ENCODE data around the gene NR1D1. TPM values are rescaled to one million over a fixed set of nuclear protein-coding genes. Genes with fewer than 3 reads are reported as not detected.

The NR1D1 gene
- total RNA-seq, 2 donors from 2014 or later = 3.0 to 4.4 TPM

DNA sequence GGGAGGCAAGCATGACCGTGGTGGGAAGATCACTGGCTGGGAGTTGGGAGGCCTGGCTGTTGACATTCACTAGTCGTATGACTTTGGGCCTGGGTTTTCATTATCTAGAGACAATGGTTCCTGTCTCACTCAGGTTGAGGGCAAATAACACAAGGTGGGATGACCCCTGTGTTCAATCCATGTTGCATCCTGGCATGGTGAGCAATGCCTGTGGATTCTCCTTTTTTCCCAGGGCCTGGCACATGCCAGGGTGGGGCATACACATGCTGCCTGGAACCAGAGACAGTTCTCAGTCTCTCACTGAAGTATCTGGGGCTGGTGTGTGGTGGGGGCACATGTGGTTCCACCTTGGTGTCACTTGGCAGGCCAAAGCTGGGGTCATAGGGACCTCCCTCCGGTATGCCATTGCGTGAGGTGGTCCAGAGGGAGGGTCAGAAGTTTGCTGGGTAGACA, 32.2 kb downstream of the NR1D1 start:
- Mint-ChIP-seq H3K4me1 (peaks cover 58% of the 10 kb centered on the region), H3K36me3 (ENCODE audit: low read depth) (no peaks in the 10 kb centered on the region), H3K4me3 (no peak overlapping the region), H3K27me3 (ENCODE audit: insufficient read depth) (peaks cover 13% of the 10 kb centered on the region), H3K27ac (peak overlapping the region; percentile 16), H3K9me3 (no peaks in the 10 kb centered on the region)
- Histone ChIP-seq H3K27ac (ENCODE audit: low read depth, low read length) (peak overlapping the region; percentile 82), H3K27me3 (ENCODE audit: control insufficient read depth, insufficient read depth, low read length, poor library complexity, severe bottlenecking) (no peaks in the 10 kb centered on the region), H3K9me3 (ENCODE audit: control insufficient read depth, low read length) (no peaks in the 10 kb centered on the region), H3K4me1 (ENCODE audit: control insufficient read depth, insufficient read depth, low read length) (peaks cover 27% of the 10 kb centered on the region), H3K9ac (ENCODE audit: extremely low read depth, low read length, poor library complexity, severe bottlenecking) (no peak overlapping the region), H3K4me3 (ENCODE audit: low read length) (no peak overlapping the region), H3K36me3 (ENCODE audit: control insufficient read depth, insufficient read depth, low read length) (no peaks in the 10 kb centered on the region)
- peak; percentile 38 for DNase-seq
- TF ChIP-seq, protein P1, sequence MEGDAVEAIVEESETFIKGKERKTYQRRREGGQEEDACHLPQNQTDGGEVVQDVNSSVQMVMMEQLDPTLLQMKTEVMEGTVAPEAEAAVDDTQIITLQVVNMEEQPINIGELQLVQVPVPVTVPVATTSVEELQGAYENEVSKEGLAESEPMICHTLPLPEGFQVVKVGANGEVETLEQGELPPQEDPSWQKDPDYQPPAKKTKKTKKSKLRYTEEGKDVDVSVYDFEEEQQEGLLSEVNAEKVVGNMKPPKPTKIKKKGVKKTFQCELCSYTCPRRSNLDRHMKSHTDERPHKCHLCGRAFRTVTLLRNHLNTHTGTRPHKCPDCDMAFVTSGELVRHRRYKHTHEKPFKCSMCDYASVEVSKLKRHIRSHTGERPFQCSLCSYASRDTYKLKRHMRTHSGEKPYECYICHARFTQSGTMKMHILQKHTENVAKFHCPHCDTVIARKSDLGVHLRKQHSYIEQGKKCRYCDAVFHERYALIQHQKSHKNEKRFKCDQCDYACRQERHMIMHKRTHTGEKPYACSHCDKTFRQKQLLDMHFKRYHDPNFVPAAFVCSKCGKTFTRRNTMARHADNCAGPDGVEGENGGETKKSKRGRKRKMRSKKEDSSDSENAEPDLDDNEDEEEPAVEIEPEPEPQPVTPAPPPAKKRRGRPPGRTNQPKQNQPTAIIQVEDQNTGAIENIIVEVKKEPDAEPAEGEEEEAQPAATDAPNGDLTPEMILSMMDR (conservative IDR thresholded peaks at IDR 0.05) = no peak
- WGBS, 2 experiments (ENCODE audit: insufficient coverage in 1 of 2, insufficient read length in 1 of 2) = 70 to 85% methylated on average over 2 to 4 of the region's 4 CpGs

DNA sequence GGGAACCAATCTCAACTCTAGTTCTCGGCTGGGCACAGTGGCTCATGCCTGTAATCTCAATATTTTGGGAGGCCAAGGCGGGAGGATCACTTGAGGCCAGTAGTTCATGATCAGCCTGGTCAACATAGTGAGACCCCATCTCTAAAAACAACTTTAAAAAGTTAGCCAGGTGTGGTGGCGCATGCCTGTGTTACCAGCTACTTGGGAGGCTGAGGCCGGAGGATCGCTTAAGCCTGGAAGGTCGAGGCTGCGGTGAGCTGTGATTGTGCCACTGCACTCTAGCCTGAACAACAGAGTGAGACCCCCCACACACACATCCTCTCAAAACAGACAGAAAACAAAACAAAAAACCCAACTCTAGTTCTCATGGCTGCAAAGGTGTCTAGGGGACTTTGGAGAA, 32.7 kb downstream of the NR1D1 start:
- Mint-ChIP-seq H3K4me3 (no peak overlapping the region), H3K36me3 (ENCODE audit: low read depth) (no peaks in the 10 kb centered on the region), H3K27ac (peak overlapping the region; percentile 16), H3K9me3 (no peaks in the 10 kb centered on the region), H3K4me1 (peaks cover 53% of the 10 kb centered on the region), H3K27me3 (ENCODE audit: insufficient read depth) (peaks cover 13% of the 10 kb centered on the region)
- Histone ChIP-seq H3K27me3 (ENCODE audit: control insufficient read depth, insufficient read depth, low read length, poor library complexity, severe bottlenecking) (no peaks in the 10 kb centered on the region), H3K9ac (ENCODE audit: extremely low read depth, low read length, poor library complexity, severe bottlenecking) (no peak overlapping the region), H3K36me3 (ENCODE audit: control insufficient read depth, insufficient read depth, low read length) (no peaks in the 10 kb centered on the region), H3K4me3 (ENCODE audit: low read length) (no peak overlapping the region), H3K27ac (ENCODE audit: low read depth, low read length) (no peak overlapping the region), H3K9me3 (ENCODE audit: control insufficient read depth, low read length) (no peaks in the 10 kb centered on the region), H3K4me1 (ENCODE audit: control insufficient read depth, insufficient read depth, low read length) (peaks cover 23% of the 10 kb centered on the region)
- no peak for DNase-seq
- TF ChIP-seq, protein P1 (conservative IDR thresholded peaks at IDR 0.05) = no peak
- 92 to 98% methylated on average over 7 of the region's 7 CpGs for WGBS, 2 experiments (ENCODE audit: insufficient coverage in 1 of 2, insufficient read length in 1 of 2)

DNA sequence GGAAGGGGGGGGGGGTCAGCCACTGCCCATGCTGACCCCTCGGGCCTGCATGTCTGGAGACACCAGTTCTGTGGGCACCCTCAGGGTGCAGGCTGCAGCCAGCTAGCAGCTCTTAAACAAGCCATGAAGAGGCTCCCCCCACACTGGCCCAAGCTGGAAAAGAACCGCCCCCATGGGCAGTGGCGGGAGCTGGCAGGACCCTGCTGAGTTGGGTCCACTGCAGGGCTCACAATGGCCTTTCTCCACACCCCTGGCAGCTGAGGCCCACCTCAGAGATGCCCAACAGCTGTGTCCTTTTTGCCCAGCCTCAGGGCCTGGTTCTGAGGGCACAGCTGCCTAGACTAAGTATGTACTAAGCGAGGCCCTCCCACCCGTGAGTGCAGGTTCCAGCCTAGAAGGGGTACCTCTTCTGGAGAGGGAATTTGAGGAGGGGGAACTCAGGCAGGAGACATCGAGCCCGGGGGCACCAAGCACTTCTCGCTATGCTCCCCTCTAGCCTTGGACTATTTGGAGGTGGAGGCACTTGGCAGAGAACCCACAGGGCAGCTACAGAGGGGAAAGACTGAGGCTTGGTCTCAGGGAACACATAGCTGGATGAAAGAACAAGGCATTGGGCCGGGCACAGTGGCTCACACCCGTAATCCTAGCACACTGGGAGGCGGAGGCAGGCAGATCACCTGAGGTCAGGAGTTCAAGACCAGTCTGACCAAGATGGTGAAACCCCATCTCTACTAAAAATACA, 34.4 kb downstream of the NR1D1 start:
- Histone ChIP-seq H3K4me1 (ENCODE audit: control insufficient read depth, insufficient read depth, low read length) (peaks cover 10% of the 10 kb centered on the region), H3K27me3 (ENCODE audit: control insufficient read depth, insufficient read depth, low read length, poor library complexity, severe bottlenecking) (peaks cover 12% of the 10 kb centered on the region), H3K9me3 (ENCODE audit: control insufficient read depth, low read length) (no peaks in the 10 kb centered on the region), H3K27ac (ENCODE audit: low read depth, low read length) (no peak overlapping the region), H3K9ac (ENCODE audit: extremely low read depth, low read length, poor library complexity, severe bottlenecking) (no peak overlapping the region), H3K36me3 (ENCODE audit: control insufficient read depth, insufficient read depth, low read length) (no peaks in the 10 kb centered on the region), H3K4me3 (ENCODE audit: low read length) (no peak overlapping the region)
- no peak overlapping the region for H3K27ac Mint-ChIP-seq
- TF ChIP-seq, protein P1 (conservative IDR thresholded peaks at IDR 0.05) = no peak
- WGBS, 2 experiments (ENCODE audit: insufficient coverage in 1 of 2, insufficient read length in 1 of 2) = 82 to 86% methylated on average over 5 to 11 of the region's 11 CpGs
- H3K36me3 Mint-ChIP-seq (ENCODE audit: low read depth) = no peaks in the 10 kb centered on the region
- peak; percentile 52 for DNase-seq
- no peak overlapping the region for H3K4me3 Mint-ChIP-seq
- H3K9me3 Mint-ChIP-seq = no peaks in the 10 kb centered on the region
- H3K27me3 Mint-ChIP-seq (ENCODE audit: insufficient read depth) = peaks cover 28% of the 10 kb centered on the region
- H3K4me1 Mint-ChIP-seq = peaks cover 56% of the 10 kb centered on the region

All from endodermal cell (in vitro differentiated cells).